Body of pancreas (tissue), 4 donors: ENCODE results near the gene UNCX. TPM values are rescaled to one million over a fixed set of nuclear protein-coding genes. Genes with fewer than 3 reads are reported as not detected.

Experiments
- ATAC-seq: fragments of 150-250 bp; one replicate; pipeline ENCODE4 v1.9.1; 2016
- DNase-seq, 4 donors: peaks; one replicate each; pipeline ENCODE4 v3.0.0-alpha.2; 2019
- H3K27ac ChIP-seq, 4 donors: fragments of 200-600 bp; sonication (generic); 1 replicate in 3 of 4; 2 replicates in 1 of 4; pipeline versions ENCODE4 v1.5.1 to v1.6.1; 2016 to 2019; ENCODE audit warnings: mild to moderate bottlenecking in 1 of 4, mixed read lengths in 1 of 4, moderate library complexity in 1 of 4
- H3K27me3 ChIP-seq, 2 donors: fragments of 200-600 bp; sonication (generic); one replicate each; pipeline ENCODE4 v1.6.0; 2016; ENCODE audit warnings: mild to moderate bottlenecking in 1 of 2
- H3K36me3 ChIP-seq, 2 donors: fragments of 200-600 bp; sonication (generic); replicated peaks in 1 of 2; 2 replicates each; pipeline ENCODE4 v1.5.1; 2016; ENCODE audit warnings: low read depth in 2 of 2; ENCODE audit not compliant: insufficient read depth in 1 of 2
- H3K4me1 ChIP-seq: fragments of 200-600 bp; sonication (generic); one replicate; pipeline ENCODE4 v1.6.0; 2016
- H3K4me3 ChIP-seq, 2 donors: fragments of 200-600 bp; sonication (generic); 1 replicate in 1 of 2; 2 replicates in 1 of 2; pipeline ENCODE4 v1.5.1; 2016 to 2019
- H3K9me3 ChIP-seq, 3 donors: fragments of 200-600 bp; sonication (generic); 1 replicate in 2 of 3; 2 replicates in 1 of 3; pipeline ENCODE4 v1.5.1; 2016
- CTCF ChIP-seq, 7 experiments: fragments of 450-650 bp in 4 of 7; fragments of 200-600 bp in 3 of 7; sonication (generic) in 3 of 7; IDR thresholded peaks; one replicate each; pipeline ENCODE4 v1.5.1; 2016 to 2019; ENCODE audit warnings: antibody characterized with exemption in 7 of 7
- POLR2A ChIP-seq, 3 donors: fragments of 450-650 bp; IDR thresholded peaks; one replicate each; pipeline ENCODE4 v1.6.1; 2016; ENCODE audit warnings: antibody characterized with exemption in 3 of 3, mild to moderate bottlenecking in 2 of 3
- WGBS, 2 donors: methylation state at CpG; one replicate each; pipeline ENCODE4 v1.1.5; 2017; 5-methylcytosine and 5-hydroxymethylcytosine counted together
- intact Hi-C: fragments of 100-400 bp; cut with DNase I; formaldehyde crosslinking; loops from one replicate; pipeline ENCODE4 v1.15.1; 2023
- total RNA-seq, 2 donors: library from RNA; depleted of rRNA; stranded (reverse); fragments of >200 nt; gene quantifications; one replicate each; pipeline ENCODE4 v1.1.0, GENCODE V29; 2016

The UNCX gene
- total RNA-seq, 2 donors from 2014 or later = not detected

GRCh38 chr7:1241258-1241602 lies 8.6 kb downstream of the UNCX start:
- intact Hi-C loops = no loop called here
- peaks cover 16% of the 10 kb centered on the region for H3K4me1 ChIP-seq
- no peak overlapping the region for H3K27ac ChIP-seq
- WGBS, 2 donors = 7 to 13% methylated on average over 1 to 29 of the region's 38 CpGs
- no peak overlapping the region for H3K4me3 ChIP-seq
- ATAC-seq (no peak), DNase-seq (no peak)
- peaks cover 4 to 71% of the 10 kb centered on the region in 2 donors for H3K27me3 ChIP-seq
- TF ChIP-seq POLR2A (IDR thresholded peaks at IDR 0.05) (no peak), CTCF (IDR thresholded peaks at IDR 0.05) (no peak)
- no peaks in the 10 kb centered on the region for H3K9me3 ChIP-seq
- no peaks in the 10 kb centered on the region for H3K36me3 ChIP-seq

GRCh38 chr7:1241603-1242255 lies 9.1 kb downstream of the UNCX start:
- H3K27ac ChIP-seq = no peak overlapping the region
- no peak for ATAC-seq
- 4 to 7% methylated on average over 20 to 37 of the region's 51 CpGs for WGBS, 2 donors
- H3K9me3 ChIP-seq = no peaks in the 10 kb centered on the region
- TF ChIP-seq POLR2A (IDR thresholded peaks at IDR 0.05) (no peak), CTCF (IDR thresholded peaks at IDR 0.05) (no peak)
- H3K36me3 ChIP-seq = no peaks in the 10 kb centered on the region
- intact Hi-C loops = no loop called here
- H3K4me1 ChIP-seq = peaks cover 16% of the 10 kb centered on the region
- DNase-seq = no peak
- peaks cover 4 to 75% of the 10 kb centered on the region in 2 donors for H3K27me3 ChIP-seq
- no peak overlapping the region for H3K4me3 ChIP-seq

GRCh38 chr7:1242256-1242605 lies 9.6 kb downstream of the UNCX start:
- TF ChIP-seq CTCF (IDR thresholded peaks at IDR 0.05) = no peak
- TF ChIP-seq POLR2A (IDR thresholded peaks at IDR 0.05) = no peak
- Histone ChIP-seq H3K9me3 (no peaks in the 10 kb centered on the region), H3K27ac (no peak overlapping the region), H3K4me3 (no peak overlapping the region), H3K27me3 (peaks cover 4 to 80% of the 10 kb centered on the region in 2 donors), H3K4me1 (peaks cover 20% of the 10 kb centered on the region), H3K36me3 (no peaks in the 10 kb centered on the region)
- DNase-seq (no peak), ATAC-seq (no peak)
- WGBS, 2 donors = 2 to 14% methylated on average over 8 to 33 of the region's 33 CpGs
- intact Hi-C loops = no loop called here

- peaks cover 25% of the 10 kb centered on the region for H3K4me1 ChIP-seq
- H3K36me3 ChIP-seq = no peaks in the 10 kb centered on the region
- ATAC-seq (no peak), DNase-seq (no peak)
- TF ChIP-seq POLR2A (IDR thresholded peaks at IDR 0.05) (no peak), CTCF (IDR thresholded peaks at IDR 0.05) (no peak)
- peaks cover 4 to 81% of the 10 kb centered on the region in 2 donors for H3K27me3 ChIP-seq
- intact Hi-C loops = no loop called here
- WGBS, 2 donors = 7 to 9% methylated on average over 33 to 42 of the region's 53 CpGs
- no peaks in the 10 kb centered on the region for H3K9me3 ChIP-seq
- H3K27ac ChIP-seq = no peak overlapping the region
- H3K4me3 ChIP-seq = no peak overlapping the region
Observed at GRCh38 chr7:1242606-1243289, 10.1 kb downstream of the UNCX start.
